HUES64 (cell line): ENCODE data around the gene SLC40A1.

Source experiments
- H3K27ac ChIP-seq: 2 replicates; pipeline ENCODE4 v1.7.0; 2013; ENCODE audit warnings: low read depth, low read length, inconsistent platforms
- H3K27me3 ChIP-seq: 2 replicates; pipeline ENCODE4 v1.6.1; 2013; ENCODE audit warnings: mild to moderate bottlenecking, low read length; ENCODE audit not compliant: insufficient read depth
- H3K36me3 ChIP-seq: 2 replicates; pipeline ENCODE4 v1.6.1; 2013; ENCODE audit warnings: mild to moderate bottlenecking, low read length; ENCODE audit not compliant: insufficient read depth
- H3K4me1 ChIP-seq: 2 replicates; pipeline ENCODE4 v1.6.1; 2013; ENCODE audit warnings: mild to moderate bottlenecking, low read length, moderate library complexity; ENCODE audit not compliant: insufficient read depth
- H3K4me3 ChIP-seq: 2 replicates; pipeline ENCODE4 v1.5.1; 2013; ENCODE audit warnings: mild to moderate bottlenecking, low read length, moderate library complexity
- H3K9ac ChIP-seq: 2 replicates; pipeline ENCODE4 v1.6.1; 2013; ENCODE audit warnings: mild to moderate bottlenecking, low read depth, low read length
- H3K9me3 ChIP-seq: 2 replicates; pipeline ENCODE4 v1.6.1; 2013; ENCODE audit warnings: low read depth, low read length; ENCODE audit not compliant: insufficient read depth
- WGBS: fragments of 150-250, 120-280 bp; methylation state at CpG from one replicate; pipeline ENCODE4 v1.1.7; 2013; ENCODE audit warnings: missing lambda C conversion rate; 5-methylcytosine and 5-hydroxymethylcytosine counted together

The SLC40A1 gene

DNA sequence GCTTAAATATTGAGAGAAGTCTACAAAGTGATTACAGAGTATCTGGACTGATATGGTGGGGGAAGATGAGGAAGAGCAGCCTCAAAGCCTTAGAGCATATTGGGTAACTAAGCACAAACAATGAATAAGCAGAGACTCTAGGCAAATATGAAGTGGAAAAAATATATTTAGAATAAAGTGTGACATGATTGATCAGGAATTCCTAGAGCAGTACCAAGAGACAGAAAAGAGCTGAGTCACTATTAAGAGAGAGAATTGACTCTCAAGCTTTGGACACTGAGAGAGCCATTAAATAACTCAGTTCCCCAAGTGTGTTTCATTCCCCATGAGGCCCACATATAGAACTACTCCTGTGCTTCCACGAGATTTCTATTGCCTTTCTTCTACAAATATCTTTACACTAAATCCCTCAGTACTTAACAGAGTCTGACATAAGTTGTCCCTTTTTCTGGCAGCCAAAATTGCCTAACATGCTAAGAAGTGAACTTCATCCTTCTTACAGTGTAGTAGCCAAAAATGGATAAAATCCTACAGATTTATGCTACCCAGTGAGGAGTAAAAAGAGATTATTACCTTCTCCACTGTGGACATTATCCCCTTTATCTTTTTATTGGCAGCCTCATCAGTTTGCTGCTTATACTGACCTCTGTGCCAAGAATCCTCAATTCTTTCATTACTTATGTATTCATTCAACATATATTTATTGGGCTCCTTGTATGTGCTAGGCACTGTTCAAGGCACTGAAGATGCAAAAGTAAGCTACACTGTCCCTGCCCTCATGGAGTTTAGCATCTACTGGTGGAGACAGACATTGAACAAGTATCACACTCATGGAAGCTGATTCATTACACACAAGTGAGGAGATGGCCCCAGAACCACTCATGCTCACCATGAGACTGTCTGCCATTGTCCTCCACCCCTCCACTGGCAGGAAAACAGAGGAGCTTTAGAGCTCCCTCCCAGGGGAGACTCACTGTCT is 45.4 kb downstream of the SLC40A1 start:
- 91% methylated on average over 1 of the region's 1 CpG for WGBS
- Histone ChIP-seq H3K4me1 (no peaks in the 10 kb centered on the region), H3K4me3 (no peak overlapping the region), H3K36me3 (no peaks in the 10 kb centered on the region), H3K9me3 (no peaks in the 10 kb centered on the region), H3K27me3 (no peaks in the 10 kb centered on the region), H3K27ac (no peak overlapping the region), H3K9ac (no peak overlapping the region)

DNA sequence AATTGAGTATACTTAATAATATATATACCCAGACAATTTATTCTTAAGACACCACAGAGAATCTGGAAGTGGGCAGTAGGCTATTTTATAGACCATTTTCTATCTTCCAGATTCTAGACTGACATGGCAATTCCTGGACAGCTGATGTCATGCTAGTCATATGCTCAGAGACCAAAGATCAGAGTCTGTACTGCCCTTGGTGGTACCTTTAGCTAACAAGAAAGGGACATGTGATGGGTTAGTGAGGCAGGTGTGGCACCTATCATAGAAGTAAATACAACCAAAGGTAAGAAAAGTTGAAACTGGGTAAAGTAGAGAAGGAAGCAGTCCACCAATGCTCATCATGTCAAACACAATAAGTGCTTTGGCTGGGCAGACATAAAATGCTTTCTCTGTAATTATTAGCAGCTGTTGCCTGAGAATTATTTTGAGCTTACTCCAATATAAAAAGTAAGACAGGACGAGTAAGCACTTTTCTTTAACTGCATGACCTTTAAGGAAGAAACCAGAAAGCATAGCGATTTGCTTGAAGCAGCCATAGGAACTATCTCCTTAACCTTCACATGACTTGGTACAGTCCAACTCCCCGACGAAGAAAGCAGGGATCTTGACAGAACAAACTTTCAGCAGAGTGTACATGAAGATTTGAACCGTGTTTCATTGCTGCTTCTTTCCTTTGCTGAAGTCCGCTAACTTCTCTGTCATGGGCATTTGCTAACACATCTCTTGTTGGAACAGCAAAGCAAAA is 47.1 kb downstream of the SLC40A1 start:
- no peaks in the 10 kb centered on the region for H3K36me3 ChIP-seq

DNA sequence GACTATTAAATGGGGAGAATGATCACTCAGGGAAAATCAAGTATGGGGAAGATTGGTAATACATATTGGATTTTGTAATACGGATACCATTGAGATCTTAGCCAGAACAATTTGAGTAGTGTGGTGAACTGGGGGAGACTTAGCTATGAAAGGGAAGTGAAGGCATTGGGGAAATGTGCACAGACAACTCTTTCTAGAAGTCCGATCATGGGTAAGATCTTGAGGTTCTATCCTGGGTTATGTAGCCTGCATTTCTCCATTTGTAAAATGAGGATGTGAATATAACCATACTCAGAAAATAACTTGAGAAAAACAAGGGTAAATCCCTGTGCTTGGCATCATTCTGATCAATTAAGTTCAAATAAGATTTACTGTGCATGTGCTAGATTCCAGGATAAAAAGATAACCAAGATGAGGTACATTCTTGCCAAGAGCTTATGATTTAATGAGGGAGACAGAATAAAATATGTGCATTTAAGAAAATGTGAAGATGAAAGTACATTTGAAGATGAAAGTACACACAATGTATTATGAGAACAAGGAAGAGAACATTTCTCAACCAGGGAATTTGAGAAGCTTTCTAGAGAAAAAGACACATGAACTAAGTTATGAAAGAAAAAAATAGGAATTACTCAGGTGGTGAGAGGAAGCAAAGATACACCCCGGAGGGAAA is 49.5 kb downstream of the SLC40A1 start:
- no peak overlapping the region for H3K4me3 ChIP-seq
- H3K27me3 ChIP-seq, result no peaks in the 10 kb centered on the region
- 88% methylated on average over 3 of the region's 3 CpGs for WGBS
- H3K27ac ChIP-seq, result no peak overlapping the region
- no peak overlapping the region for H3K9ac ChIP-seq
- H3K36me3 ChIP-seq, result no peaks in the 10 kb centered on the region
- no peaks in the 10 kb centered on the region for H3K4me1 ChIP-seq
- no peaks in the 10 kb centered on the region for H3K9me3 ChIP-seq

More for the DNA sequence above, 47.1 kb downstream of the SLC40A1 start:
- Histone ChIP-seq H3K9ac (no peak overlapping the region), H3K4me1 (no peaks in the 10 kb centered on the region), H3K9me3 (no peaks in the 10 kb centered on the region), H3K27me3 (no peaks in the 10 kb centered on the region), H3K4me3 (no peak overlapping the region), H3K27ac (no peak overlapping the region)
- 94% methylated on average over 6 of the region's 6 CpGs for WGBS

DNA sequence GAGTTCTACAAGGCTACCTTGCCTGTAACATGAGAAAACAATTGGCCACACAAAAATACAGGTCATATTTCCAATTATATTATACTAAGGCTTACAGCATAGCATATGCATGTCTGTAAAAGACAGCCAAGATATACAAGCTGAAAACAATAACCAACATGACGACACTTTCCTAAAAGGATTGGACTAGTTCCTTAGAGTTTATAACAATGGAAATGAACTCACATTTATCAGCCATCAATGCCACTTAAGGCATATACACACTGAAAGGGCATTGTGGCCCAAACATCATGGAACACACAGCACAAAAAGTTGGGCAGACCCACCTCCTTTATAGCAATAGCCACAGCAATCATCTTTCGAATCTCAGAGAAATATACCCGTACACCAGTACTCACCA is 52.0 kb downstream of the SLC40A1 start:
- no peaks in the 10 kb centered on the region for H3K27me3 ChIP-seq
- no peak overlapping the region for H3K9ac ChIP-seq
- H3K4me1 ChIP-seq, result no peaks in the 10 kb centered on the region
- no peak overlapping the region for H3K4me3 ChIP-seq
- H3K27ac ChIP-seq, result no peak overlapping the region
- no peaks in the 10 kb centered on the region for H3K36me3 ChIP-seq
- no peaks in the 10 kb centered on the region for H3K9me3 ChIP-seq
- 97% methylated on average over 2 of the region's 3 CpGs for WGBS

DNA sequence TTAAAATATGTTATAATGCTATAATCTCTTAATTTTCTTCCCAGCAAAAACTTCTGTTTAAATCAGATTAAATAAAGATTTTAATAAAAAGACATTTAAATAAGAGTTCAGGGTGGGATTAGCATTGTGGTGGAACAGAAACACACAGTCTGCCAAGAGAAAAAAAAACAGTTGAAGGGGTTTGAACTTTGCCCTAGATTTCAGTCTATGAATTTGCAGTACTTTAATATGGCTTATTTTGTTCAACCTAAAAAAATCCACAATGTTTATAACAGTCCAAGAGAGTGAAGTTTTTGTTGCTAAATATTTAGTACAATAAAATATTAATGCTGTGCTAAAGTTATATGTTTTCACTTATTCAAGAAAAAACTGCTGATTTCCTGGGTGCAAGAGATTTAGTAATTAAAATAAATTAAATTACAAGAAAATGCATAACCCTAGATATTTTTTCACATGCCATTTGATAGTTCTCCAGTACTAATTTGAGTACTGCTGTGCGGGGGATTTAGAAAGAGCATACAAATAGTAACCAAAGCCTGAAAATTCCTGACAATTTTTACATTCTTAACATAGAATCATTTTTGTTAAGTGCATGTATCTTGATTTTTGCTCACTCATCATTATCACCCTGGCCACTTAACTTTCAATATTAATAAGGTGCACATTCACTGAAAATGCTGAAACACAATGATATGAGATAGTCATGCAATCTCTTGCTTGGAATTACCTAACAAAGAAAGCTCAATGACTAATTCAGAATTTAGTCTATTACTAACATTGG is 52.6 kb downstream of the SLC40A1 start:
- Histone ChIP-seq H3K9ac (no peak overlapping the region), H3K4me1 (no peaks in the 10 kb centered on the region), H3K27ac (no peak overlapping the region), H3K4me3 (no peak overlapping the region), H3K27me3 (no peaks in the 10 kb centered on the region), H3K36me3 (no peaks in the 10 kb centered on the region), H3K9me3 (no peaks in the 10 kb centered on the region)
- WGBS, result 100% methylated on average over 1 of the region's 1 CpG

DNA sequence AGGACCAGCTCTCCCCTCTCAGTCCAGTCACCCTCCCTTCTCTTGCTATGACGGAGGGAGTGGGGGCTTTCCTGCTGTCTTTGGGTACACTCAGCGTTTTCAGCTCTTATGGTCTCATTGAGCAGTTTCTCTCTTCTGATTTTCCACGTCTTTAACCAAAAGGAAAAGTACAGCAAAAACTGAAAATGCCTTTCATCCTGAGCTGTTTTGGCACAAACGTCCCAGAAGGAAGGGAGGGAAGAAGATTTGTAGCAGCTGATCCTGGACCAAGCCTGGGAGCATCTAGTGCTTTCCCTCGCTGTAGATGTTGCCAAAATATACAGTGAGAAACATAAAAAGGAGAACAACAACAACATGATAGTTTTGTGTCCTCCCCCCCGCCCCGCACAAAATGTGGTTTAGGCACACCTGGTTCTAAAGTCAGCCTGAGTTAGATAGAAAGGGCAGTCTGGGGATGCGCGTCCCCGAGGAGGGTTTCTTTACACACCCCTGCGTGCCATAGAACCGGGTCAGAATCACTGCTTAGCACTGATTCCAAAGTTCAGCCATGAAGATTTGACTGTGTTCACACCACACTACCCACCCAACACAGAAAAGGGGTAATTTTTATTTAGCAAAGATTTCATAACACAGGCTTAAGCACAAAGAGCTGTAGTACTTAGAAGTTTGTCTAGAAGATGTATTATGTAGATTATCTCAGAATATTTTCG is 53.4 kb downstream of the SLC40A1 start:
- Histone ChIP-seq H3K27me3 (no peaks in the 10 kb centered on the region), H3K9me3 (no peaks in the 10 kb centered on the region), H3K9ac (no peak overlapping the region), H3K36me3 (no peaks in the 10 kb centered on the region), H3K27ac (no peak overlapping the region), H3K4me3 (no peak overlapping the region), H3K4me1 (no peaks in the 10 kb centered on the region)
- 97% methylated on average over 11 of the region's 13 CpGs for WGBS

DNA sequence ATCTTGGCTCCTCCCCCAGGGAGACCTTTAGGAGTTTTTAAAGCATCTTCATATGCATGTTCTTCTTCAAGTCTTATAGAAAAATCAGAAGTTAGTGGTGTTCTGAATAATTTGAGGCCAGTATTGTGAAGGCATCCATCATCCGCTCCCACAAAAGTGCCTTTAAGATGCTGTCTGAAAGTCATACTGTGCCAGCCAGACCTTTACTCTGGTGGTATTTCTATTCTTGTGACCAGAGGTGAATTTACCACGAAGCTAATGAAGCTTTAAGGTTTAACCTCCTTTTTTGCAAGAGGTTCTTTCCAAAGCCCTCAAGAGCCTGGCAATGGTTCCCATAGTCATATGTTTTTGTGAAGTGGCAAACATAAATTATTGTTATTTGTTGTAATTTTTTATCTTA is 54.3 kb downstream of the SLC40A1 start:
- H3K27me3 ChIP-seq, result no peaks in the 10 kb centered on the region
- no peaks in the 10 kb centered on the region for H3K36me3 ChIP-seq
- H3K4me3 ChIP-seq, result no peak overlapping the region
- H3K9me3 ChIP-seq, result no peaks in the 10 kb centered on the region
- H3K4me1 ChIP-seq, result no peaks in the 10 kb centered on the region
- no peak overlapping the region for H3K27ac ChIP-seq
- H3K9ac ChIP-seq, result no peak overlapping the region
- WGBS, result 89% methylated on average over 2 of the region's 2 CpGs

DNA sequence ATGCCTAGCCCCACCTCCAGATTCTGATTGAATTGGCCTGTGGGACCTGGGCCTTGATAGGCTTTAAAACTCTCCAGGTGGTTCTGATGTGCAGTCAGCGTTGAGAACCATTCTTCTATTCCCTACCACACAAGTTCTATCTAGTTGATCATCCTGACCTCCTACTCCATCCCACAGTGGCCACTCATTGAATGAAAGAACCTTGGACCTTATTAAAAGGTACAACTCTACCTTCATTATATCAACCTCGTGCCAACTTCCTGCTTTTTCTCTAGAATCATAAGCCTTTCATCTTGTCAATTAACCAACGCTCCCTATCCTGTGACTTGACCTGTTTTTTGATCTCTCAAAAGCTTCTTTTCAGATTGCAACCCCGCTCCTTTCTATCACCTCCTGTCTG is 55.8 kb downstream of the SLC40A1 start:
- H3K4me3 ChIP-seq, result no peak overlapping the region
- 92% methylated on average over 4 of the region's 4 CpGs for WGBS

DNA sequence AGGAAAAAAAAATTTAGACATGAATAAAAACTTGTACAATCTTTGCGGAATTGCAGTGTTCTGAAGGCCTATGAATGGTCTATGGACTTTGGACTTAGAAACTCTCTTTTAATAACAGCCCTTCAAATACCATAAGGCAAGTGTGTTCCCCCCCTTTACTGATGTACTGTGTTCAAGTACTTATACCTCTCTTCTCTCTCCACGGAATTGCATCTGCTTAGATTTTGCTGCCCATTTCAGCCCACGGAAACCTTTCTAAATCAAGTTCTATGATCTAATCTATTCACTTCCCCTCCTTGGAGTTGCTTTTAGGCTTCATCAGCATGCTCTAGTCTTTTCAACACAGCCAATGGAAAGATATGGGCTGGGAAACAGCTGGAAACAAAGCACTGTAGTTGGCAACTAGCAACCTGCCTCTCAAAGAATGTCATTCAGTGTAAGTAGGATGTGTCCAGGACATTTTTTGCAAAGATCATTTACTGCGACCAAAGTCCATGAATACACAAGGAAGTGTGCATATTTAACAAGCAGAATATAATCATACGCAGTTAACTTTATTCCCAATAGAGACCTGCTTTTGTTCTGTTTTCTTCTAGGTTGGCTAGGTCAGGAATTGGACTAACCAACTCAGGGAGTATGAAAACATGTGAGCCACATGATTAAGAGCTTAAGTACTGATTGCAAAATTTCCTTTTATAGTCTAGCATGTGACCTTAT is 58.0 kb downstream of the SLC40A1 start:
- Histone ChIP-seq H3K4me3 (no peak overlapping the region), H3K27ac (no peak overlapping the region), H3K27me3 (no peaks in the 10 kb centered on the region), H3K9ac (no peak overlapping the region), H3K36me3 (no peaks in the 10 kb centered on the region), H3K9me3 (no peaks in the 10 kb centered on the region), H3K4me1 (no peaks in the 10 kb centered on the region)
- 94% methylated on average over 5 of the region's 5 CpGs for WGBS

More for the DNA sequence above, 55.8 kb downstream of the SLC40A1 start:
- Histone ChIP-seq H3K9me3 (no peaks in the 10 kb centered on the region), H3K36me3 (no peaks in the 10 kb centered on the region), H3K4me1 (no peaks in the 10 kb centered on the region), H3K9ac (no peak overlapping the region), H3K27me3 (no peaks in the 10 kb centered on the region), H3K27ac (no peak overlapping the region)
